Uterus (tissue), 2 donors: ENCODE data around the gene FANCE.

Experiments
- POLR2A ChIP-seq, 2 donors: fragments of 450-650 bp; IDR thresholded peaks; one replicate each; pipeline ENCODE4 v1.6.1; 2016; ENCODE audit warnings: antibody characterized with exemption in 2 of 2, mild to moderate bottlenecking in 1 of 2, moderate library complexity in 1 of 2
- TF ChIP-seq, protein P1 (sequence below), 4 experiments: fragments of 200-600 bp in 2 of 4; fragments of 450-650 bp in 2 of 4; sonication (generic) in 2 of 4; IDR thresholded peaks; one replicate each; pipeline ENCODE4 v1.5.1; 2016 to 2019; ENCODE audit warnings: antibody characterized with exemption in 4 of 4, mild to moderate bottlenecking in 2 of 4, moderate library complexity in 1 of 4

DNA sequence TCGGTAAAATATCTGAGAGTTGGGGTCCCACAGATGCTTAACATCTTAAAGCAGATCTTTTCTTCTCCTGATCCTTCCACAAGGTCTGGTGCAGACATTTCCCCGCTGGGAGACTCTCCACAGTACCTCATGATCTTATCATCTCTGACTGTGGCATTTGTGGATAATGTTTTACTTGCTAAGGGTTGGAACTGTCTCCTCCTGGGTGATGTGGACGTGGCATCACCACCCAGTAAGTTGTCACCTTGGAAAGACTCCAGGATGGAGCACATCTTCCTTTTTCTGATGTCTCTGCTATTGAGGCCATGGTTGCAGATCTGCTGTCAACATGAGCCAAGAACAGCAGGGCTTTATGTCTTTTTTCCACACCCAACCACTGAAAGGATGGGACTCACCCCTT lies 42.0 kb upstream of the FANCE start:
- TF ChIP-seq, protein P1, sequence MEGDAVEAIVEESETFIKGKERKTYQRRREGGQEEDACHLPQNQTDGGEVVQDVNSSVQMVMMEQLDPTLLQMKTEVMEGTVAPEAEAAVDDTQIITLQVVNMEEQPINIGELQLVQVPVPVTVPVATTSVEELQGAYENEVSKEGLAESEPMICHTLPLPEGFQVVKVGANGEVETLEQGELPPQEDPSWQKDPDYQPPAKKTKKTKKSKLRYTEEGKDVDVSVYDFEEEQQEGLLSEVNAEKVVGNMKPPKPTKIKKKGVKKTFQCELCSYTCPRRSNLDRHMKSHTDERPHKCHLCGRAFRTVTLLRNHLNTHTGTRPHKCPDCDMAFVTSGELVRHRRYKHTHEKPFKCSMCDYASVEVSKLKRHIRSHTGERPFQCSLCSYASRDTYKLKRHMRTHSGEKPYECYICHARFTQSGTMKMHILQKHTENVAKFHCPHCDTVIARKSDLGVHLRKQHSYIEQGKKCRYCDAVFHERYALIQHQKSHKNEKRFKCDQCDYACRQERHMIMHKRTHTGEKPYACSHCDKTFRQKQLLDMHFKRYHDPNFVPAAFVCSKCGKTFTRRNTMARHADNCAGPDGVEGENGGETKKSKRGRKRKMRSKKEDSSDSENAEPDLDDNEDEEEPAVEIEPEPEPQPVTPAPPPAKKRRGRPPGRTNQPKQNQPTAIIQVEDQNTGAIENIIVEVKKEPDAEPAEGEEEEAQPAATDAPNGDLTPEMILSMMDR (IDR thresholded peaks at IDR 0.05): no peak
- TF ChIP-seq POLR2A (IDR thresholded peaks at IDR 0.05): no peak
